Vagina (tissue), 2 donors: ENCODE data around the gene LMX1B.

Experiments used
- CTCF ChIP-seq, 3 experiments: fragments of 450-650 bp in 2 of 3; fragments of 200-600 bp in 1 of 3; sonication (generic) in 1 of 3; IDR thresholded peaks; one replicate each; pipeline ENCODE4 v1.5.1; 2017 to 2019; ENCODE audit warnings: antibody characterized with exemption in 3 of 3, mild to moderate bottlenecking in 2 of 3, moderate library complexity in 2 of 3
- POLR2A ChIP-seq, 2 donors: fragments of 450-650 bp; IDR thresholded peaks; one replicate each; pipeline ENCODE4 v1.6.1; 2017; ENCODE audit warnings: antibody characterized with exemption in 2 of 2, mild to moderate bottlenecking in 2 of 2, moderate library complexity in 2 of 2
- POLR2AphosphoS5 ChIP-seq, 2 donors: sonication (generic); formaldehyde crosslinking; IDR thresholded peaks; one replicate each; pipeline ENCODE4 v1.9.0; 2017; ENCODE audit warnings: antibody characterized with exemption in 2 of 2, mild to moderate bottlenecking in 2 of 2, low read depth in 1 of 2; ENCODE audit not compliant: insufficient read depth in 1 of 2

GRCh38 chr9:126608551-126608950, 5.2 kb upstream of the LMX1B start:
- TF ChIP-seq CTCF (IDR thresholded peaks at IDR 0.05): no peak
- no peak for TF ChIP-seq POLR2A (IDR thresholded peaks at IDR 0.05)
- TF ChIP-seq POLR2AphosphoS5 (IDR thresholded peaks at IDR 0.05; ENCODE audit: insufficient read depth in 1 of 2, low read depth in 1 of 2): no peak
